HG03460 (cell line): ENCODE results near the gene MXD1.

Experiments
- ATAC-seq: cut with Tn5 transposase; IDR thresholded peaks from one replicate; pipeline ENCODE4 v1.9.1; 2021; ENCODE audit not compliant: unreplicated experiment

MXD1 gene

DNA sequence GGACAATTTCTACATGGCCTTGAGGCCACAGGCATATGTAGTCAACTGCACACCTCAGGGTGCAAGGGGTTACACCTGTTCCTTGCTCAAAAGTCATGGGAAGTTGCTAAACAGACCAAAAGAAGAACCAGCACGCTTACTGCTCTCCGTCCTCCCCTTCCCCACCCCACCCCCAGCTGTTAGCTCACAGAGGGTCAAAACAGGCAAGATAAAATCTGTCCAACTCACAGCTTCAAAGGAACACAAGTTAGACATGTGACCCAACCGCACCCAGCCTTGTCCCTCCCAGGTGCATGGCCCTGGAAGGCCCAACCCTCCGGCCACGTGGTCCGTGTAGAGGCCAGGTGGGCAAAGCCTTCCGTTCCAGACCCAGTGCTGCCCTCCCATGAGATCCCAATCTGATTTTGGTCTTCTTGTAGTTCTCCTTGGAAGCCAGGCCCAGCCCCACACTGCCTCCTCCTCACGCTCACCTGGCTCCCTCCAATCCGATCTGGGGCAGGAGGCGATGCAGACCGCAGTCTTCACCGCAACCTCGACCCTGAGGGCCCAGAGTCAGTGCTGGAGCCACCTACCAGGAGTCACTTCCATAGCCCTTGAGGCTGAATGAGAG, 61.0 kb downstream of the MXD1 start:
- ATAC-seq, result no peak

DNA sequence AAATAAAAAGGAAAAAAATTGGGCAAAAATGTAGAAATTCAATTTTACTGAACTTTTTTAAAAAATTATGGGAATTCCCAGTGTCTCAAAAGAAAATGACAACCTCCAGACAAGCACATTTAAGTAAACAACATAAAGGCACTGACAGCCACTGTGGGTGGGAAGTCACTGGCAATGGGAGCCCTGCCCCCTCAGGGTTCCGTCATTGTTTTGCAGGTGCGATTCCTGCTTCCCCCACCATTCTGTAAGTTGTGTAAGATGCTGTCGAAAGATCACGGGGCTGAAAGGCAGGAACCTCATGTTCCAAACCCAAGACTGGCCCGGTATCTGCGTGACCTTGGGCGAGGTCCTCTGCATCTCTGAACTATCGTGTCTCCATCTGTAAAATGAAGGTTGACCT, 62.3 kb downstream of the MXD1 start:
- ATAC-seq, result no peak

DNA sequence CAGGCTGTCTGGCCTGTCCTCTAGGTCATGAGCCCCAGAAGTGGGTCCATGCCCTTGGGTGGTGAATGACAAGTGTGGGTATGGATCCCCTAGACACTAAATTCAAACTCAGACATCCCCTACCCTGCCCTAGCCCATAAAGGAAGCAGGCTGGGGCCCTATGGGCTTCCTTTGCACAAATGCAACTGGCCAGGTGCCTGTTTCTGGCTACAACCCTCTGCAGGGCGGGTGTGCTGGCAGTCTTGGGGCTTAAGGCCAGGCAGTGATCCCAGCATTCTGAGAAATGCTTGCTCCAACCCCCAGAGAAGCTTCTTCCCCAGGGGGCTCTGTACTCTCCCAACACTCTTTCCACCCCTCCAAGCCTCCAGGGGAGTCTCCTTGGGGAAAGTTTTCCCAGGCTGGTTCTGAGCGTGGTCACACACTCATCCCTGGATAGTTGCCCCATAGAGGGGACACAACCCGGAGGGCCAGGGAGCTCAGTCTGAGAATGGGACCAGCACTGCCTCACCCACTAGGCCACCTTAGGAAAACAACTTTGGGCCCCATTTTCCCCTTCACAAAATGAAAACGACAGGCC, 63.1 kb downstream of the MXD1 start:
- no peak for ATAC-seq

DNA sequence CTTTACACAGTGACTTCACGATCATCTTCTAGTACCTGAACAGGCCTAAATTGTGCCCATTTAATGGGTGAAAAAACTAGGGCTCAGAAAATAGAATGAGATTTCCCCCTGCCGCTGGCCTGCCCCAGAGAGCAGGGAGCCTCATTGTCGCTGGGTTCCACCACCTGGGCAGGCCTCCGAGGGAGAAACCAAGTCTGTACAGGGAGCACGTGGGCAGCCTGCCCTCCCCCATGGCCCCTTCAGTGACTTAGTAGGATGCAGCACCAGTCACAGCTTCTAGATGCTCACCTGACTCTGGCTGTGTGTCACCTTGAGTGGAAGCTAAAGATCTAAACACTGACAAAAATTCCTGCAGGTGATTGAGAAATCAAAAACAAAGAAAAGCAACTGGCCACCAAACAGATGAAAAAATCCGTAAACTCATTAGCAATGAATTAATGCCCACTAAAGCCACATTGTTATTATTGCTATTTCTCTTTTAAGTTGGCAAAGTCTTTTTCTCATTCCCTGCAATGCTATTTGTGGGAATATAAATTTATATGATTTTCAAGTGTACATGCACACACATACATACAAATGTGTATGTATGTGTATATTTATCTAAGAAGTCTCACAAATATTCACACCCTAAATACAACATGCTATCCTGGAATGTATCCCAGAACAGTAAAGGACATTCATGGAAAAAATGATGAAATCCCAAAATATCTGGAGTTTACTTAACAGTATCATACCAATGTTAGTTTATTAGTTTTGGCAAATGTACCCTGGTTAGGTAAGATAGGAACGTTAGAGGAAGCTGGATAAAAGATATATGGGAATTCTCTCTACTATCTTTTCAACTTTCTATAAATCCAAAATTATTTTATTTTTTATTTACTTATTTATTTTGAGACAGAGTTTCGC, 65.2 kb downstream of the MXD1 start:
- ATAC-seq, result no peak

DNA sequence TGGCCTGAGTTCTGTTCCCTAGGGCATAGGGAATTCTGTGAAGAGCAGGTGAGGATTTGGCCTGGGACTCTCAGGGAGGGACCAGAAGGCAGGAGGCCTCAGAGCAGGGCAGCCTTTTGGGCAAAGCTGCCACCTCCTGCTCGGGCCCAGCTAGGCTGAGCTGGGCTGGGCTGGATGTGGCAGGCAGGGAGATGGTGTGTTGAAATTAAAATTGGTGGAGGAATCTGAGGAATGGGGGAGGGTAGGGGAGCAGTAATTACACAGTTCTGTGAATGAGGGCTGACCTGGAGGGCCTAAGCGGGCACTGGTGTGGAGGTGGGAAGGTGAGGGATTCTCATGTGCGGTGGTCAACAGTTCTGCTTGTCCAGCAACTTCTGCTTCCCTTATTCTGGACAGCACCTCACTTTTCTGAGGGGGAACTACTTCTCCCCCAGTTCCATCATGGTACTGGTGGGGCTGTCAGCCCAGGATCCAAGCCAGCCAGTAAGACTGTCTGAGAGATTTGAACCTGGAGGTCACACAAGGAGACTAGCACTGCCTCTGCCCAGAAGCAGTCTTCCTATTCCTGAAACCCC, 68.6 kb downstream of the MXD1 start:
- no peak for ATAC-seq

DNA sequence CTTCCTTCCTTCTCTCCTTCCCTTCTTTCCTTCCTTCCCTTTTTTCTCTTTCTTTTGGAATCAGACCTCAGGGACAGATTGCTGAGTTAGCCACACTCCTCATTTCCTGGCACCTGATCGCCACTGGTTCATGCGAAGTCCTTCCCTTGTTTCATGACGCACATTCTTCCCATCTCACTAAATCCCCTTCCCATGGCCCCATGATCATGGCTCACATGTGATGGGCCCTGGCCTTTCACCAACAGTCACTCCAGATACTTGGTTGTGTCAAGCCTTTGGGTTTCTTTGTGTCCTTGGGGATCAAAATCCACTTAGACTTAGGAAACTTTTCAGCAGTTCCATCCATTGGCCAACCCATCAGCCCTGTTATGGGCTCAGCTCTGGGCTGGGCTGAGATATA, 70.3 kb downstream of the MXD1 start:
- no peak for ATAC-seq

DNA sequence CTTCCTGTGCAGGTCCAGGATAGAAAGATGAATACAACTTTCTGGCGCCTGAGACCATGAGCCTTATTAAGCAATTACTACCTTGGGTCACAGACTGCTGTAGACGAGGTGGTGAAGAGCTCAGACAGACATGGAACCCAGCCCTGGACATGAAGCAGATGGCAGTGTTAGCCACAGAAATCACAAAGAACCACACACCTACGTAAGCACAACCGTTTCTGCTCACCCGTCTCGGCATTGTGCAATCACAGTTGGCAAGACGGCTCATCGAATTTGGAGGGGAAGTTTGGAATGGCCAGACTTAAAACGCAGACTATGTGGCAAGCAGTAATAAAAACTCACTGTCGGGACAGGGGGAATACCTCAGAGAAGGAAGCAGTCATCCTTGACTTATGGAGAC, 70.8 kb downstream of the MXD1 start:
- ATAC-seq, result no peak

DNA sequence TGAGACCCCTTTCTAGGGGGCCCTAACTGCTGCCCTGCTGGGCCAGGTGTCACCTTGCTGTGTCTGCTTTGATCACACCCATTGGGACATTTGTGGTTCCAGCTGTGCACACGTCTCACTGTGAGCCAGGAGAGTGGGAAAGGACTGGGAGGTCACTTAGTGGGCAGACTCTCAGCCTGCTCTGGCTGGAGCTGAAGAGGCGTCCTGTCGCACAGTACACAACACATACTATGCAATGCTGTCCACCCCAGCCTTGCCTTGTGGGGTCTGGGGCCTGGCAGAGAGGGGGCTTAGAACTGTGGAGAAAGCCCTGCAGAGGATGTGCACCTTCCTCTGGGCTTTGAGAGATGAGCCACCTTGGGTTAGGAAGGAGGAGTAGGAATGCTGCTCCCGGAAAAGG, 71.8 kb downstream of the MXD1 start:
- no peak for ATAC-seq

DNA sequence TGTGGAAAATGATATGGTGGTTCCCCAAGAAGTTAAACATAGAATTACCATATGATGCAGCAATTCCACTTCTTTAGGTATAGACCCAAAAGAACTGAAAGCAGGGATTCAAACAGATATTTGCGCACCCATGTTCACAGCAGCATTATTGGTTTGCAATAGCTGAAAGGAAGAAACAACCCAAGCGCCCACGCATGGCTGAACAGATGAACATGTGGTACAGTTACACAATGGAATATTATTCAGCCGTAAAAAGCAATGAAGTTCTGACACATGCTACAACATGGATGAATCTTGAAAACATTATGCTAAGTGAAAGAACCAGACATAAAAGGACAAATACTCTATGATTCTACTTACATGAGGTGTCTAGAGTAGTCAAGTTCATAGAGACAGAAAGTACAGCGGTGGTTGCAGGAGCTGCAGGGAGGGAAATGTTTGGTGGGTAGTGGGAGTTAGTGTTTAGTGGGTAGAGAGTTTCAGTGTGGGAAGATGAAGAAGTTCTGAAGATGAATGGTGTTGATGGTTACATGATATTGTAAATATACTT, 73.3 kb downstream of the MXD1 start:
- ATAC-seq, result no peak

DNA sequence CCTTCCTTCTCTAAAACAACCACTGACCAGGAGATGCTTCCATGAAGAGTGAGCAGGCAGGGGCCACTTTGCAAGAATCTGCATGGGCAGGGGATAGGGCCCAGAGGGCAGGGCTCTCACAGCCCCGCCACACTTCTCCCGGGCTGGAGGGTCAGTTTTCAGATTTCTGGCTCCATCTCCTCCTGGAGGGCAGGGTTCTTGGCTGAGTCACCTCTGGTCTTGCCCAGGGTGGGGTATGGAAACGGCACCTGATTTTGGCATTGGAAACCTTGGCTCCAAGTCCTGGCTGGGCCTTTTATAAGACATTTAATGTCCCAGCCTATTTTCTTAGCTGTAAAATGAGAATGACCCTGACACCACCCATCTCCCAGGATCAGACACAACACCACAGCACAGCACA, 74.1 kb downstream of the MXD1 start:
- no peak for ATAC-seq

DNA sequence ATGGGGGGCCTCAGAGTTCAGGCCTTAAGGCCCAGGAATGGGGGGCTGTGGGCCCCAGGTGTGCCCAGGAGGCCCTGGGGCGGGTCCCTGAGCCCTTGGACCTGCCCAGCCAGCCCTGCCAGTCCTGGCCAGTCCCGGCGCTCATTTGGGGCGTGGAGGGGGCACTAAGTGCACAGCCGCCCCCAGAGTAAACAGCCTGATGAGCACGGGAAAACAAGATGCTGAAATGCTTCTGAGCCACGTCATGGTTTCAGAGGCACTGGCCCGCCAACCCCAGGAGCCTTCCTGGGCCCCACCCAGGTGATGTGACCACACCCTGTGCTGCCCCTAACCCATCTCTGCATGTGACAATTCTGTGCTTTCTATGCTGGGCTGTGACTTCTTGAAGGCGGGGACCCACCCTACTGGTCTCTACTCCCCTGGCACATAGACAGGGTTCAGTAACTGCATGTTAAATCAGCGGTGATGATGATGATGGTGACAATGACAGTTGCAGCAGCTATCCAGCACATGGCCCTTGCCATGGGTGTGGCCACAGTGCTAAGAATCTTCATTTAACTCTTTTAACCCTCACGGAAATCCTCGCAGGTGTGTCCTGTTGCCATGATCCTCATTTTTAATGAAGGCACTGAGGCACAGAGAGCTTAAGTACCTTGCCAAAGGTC, 74.7 kb downstream of the MXD1 start:
- ATAC-seq, result no peak
